CD14-positive monocyte (primary cell): ENCODE data around the gene THBS2. TPM values are rescaled to one million over a fixed set of nuclear protein-coding genes. Genes with fewer than 3 reads are reported as not detected.

Experiments
- DNase-seq, 3 donors: peaks; one replicate each; pipeline ENCODE4 v3.0.0-alpha.2; 2011 to 2022
- H2AFZ ChIP-seq: 2 replicates; pipeline ENCODE4 v1.6.0; 2012; ENCODE audit warnings: mild to moderate bottlenecking, low read depth, low read length, inconsistent platforms; ENCODE audit not compliant: insufficient read depth, poor library complexity, severe bottlenecking
- H3K27ac ChIP-seq, 2 donors: 1 replicate in 1 of 2; 2 replicates in 1 of 2; pipeline ENCODE4 v1.5.1; 2012 to 2013; ENCODE audit warnings: low read length in 2 of 2, control low read depth in 1 of 2, inconsistent platforms in 1 of 2, low read depth in 1 of 2, mild to moderate bottlenecking in 1 of 2
- H3K27me3 ChIP-seq, 2 donors: one replicate each; pipeline versions ENCODE4 v1.6.0 to v1.6.1; 2011 to 2013; ENCODE audit warnings: low read length in 2 of 2; ENCODE audit not compliant: control insufficient read depth in 2 of 2, insufficient read depth in 2 of 2
- H3K36me3 ChIP-seq, 2 donors: replicated peaks in 1 of 2; 1 replicate in 1 of 2; 2 replicates in 1 of 2; pipeline versions ENCODE4 v1.5.1 to v1.6.1; 2012 to 2013; ENCODE audit warnings: low read length in 2 of 2, control low read depth in 1 of 2, inconsistent platforms in 1 of 2, mild to moderate bottlenecking in 1 of 2; ENCODE audit not compliant: insufficient read depth in 2 of 2, control insufficient read depth in 1 of 2
- H3K4me1 ChIP-seq, 2 donors: 1 replicate in 1 of 2; 2 replicates in 1 of 2; pipeline versions ENCODE4 v1.5.1 to v1.6.1; 2012 to 2013; ENCODE audit warnings: low read length in 2 of 2, control low read depth in 1 of 2, inconsistent platforms in 1 of 2, mild to moderate bottlenecking in 1 of 2, moderate library complexity in 1 of 2; ENCODE audit not compliant: insufficient read depth in 2 of 2, control insufficient read depth in 1 of 2
- H3K4me2 ChIP-seq: replicated peaks from 2 replicates; pipeline ENCODE3; 2012; ENCODE audit warnings: low read length, moderate library complexity, mild to moderate bottlenecking; ENCODE audit not compliant: poor library complexity, severe bottlenecking; ENCODE audit errors: extremely low read depth
- H3K4me3 ChIP-seq, 3 experiments: fragments of 200-600 bp in 1 of 3; sonication (generic) in 1 of 3; replicated peaks in 1 of 3; 1 replicate in 2 of 3; 2 replicates in 1 of 3; pipeline ENCODE4 v1.5.1; 2011 to 2013; ENCODE audit warnings: low read length in 3 of 3, mild to moderate bottlenecking in 3 of 3, control low read depth in 2 of 3, low read depth in 2 of 3, inconsistent platforms in 1 of 3, moderate library complexity in 1 of 3
- H3K79me2 ChIP-seq: 2 replicates; pipeline ENCODE4 v1.6.0; 2012; ENCODE audit warnings: mild to moderate bottlenecking, control low read depth, inconsistent platforms, low read length, moderate library complexity; ENCODE audit not compliant: insufficient read depth
- H3K9ac ChIP-seq: 2 replicates; pipeline ENCODE4 v1.6.0; 2017; ENCODE audit warnings: low read length, mild to moderate bottlenecking; ENCODE audit not compliant: insufficient read depth, poor library complexity, severe bottlenecking
- H3K9me3 ChIP-seq, 2 donors: replicated peaks in 1 of 2; 1 replicate in 1 of 2; 2 replicates in 1 of 2; pipeline versions ENCODE4 v1.5.1 to v1.6.1; 2012 to 2013; ENCODE audit warnings: low read length in 2 of 2, control low read depth in 1 of 2; ENCODE audit not compliant: control insufficient read depth in 1 of 2, insufficient read depth in 1 of 2
- H4K20me1 ChIP-seq: 2 replicates; pipeline ENCODE4 v1.6.0; 2012; ENCODE audit warnings: mild to moderate bottlenecking, low read length, control low read depth, moderate library complexity; ENCODE audit not compliant: insufficient read depth
- H3K27ac Mint-ChIP-seq, 7 donors: one replicate each; pipeline ENCODE4 v1.8.0; 2020; ENCODE audit warnings: mild to moderate bottlenecking in 7 of 7, mixed read lengths in 7 of 7, moderate library complexity in 6 of 7, inconsistent platforms in 2 of 7
- H3K27me3 Mint-ChIP-seq, 3 donors: one replicate each; pipeline ENCODE4 v1.8.0; 2021 to 2022; ENCODE audit warnings: low read depth in 3 of 3, mild to moderate bottlenecking in 3 of 3, mixed read lengths in 3 of 3, moderate library complexity in 3 of 3, inconsistent platforms in 1 of 3
- H3K36me3 Mint-ChIP-seq, 2 donors: one replicate each; pipeline ENCODE4 v1.8.0; 2020; ENCODE audit warnings: mixed read lengths in 2 of 2, inconsistent platforms in 1 of 2, mild to moderate bottlenecking in 1 of 2
- H3K4me1 Mint-ChIP-seq: one replicate; pipeline ENCODE4 v1.8.0; 2020; ENCODE audit warnings: mild to moderate bottlenecking, mixed read lengths
- H3K4me3 Mint-ChIP-seq, 2 donors: one replicate each; pipeline ENCODE4 v1.8.0; 2020; ENCODE audit warnings: mild to moderate bottlenecking in 2 of 2, mixed read lengths in 2 of 2, moderate library complexity in 1 of 2
- H3K9me3 Mint-ChIP-seq, 7 donors: one replicate each; pipeline ENCODE4 v1.8.0; 2020 to 2022; ENCODE audit warnings: mixed read lengths in 7 of 7, mild to moderate bottlenecking in 6 of 7, moderate library complexity in 6 of 7, inconsistent platforms in 2 of 7
- WGBS: methylation state at CpG from one replicate; pipeline ENCODE4 v1.1.5; 2013; ENCODE audit warnings: missing lambda C conversion rate; ENCODE audit not compliant: insufficient coverage; 5-methylcytosine and 5-hydroxymethylcytosine counted together
- intact Hi-C, 2 donors: fragments of 100-400 bp; cut with micrococcal nuclease; formaldehyde crosslinking; loops; one replicate each; pipeline versions ENCODE4 v1.15.0 to v1.15.1; 2023
- polyA plus RNA-seq, 3 donors: library from polyadenylated mRNA; depleted of rRNA in 1 of 3; unstranded in 2 of 3; stranded (reverse) in 1 of 3; fragments of 300-500 nt in 2 of 3; fragments of >200 nt in 1 of 3; fragmentation: Illumina TruSeq in 2 of 3; gene quantifications; 1 replicate in 2 of 3; 2 replicates in 1 of 3; pipeline ENCODE4 v1.2.3, GENCODE V29; 2012 to 2021
- TF ChIP-seq, protein P1 (sequence below): fragments of 200-600 bp; IDR thresholded peaks from one replicate; pipeline ENCODE4 v1.8.0; 2022; ENCODE audit warnings: antibody characterized with exemption, mild to moderate bottlenecking

Gene THBS2
- polyA plus RNA-seq, 3 donors = 0.01 to 0.03 TPM; not detected in 1

DNA sequence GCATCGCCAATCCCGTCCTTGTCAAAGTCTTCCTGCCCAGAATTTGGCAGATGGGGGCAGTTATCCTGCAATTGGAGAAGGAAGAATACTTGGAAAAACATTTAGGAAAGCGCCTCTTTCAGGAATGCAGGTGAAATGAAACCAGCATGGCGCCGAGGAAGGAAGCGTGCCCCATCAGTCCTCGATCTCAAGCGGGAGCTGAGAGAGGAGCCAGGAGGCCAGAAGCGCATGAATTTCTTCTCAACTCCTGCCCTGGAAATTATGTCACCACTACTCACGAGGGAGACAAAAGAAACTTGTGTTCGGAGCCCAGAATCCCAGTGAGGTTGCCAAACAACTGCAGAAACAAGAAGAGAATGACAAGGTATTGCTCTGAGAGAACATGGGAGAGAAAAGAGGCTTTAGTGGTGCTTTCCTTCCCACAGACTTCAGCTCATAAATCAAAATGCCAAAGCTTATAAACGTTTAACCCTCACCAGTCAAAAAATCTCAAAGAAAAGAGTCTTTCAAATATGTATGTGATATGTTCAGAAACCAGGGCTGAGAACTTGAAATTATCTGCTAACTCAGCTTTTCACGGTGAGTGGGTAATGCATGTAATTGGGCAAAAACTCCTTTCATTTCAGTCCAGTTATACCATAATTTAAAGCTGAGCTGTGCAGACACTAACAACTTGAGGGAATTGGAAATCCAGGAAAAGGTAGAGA lies 23.9 kb downstream of the THBS2 start:
- 94% methylated on average over 6 of the region's 13 CpGs for WGBS
- H4K20me1 ChIP-seq = no peaks in the 10 kb centered on the region
- H3K27me3 Mint-ChIP-seq = peaks cover 0 to 2% (median 0%) of the 10 kb centered on the region in 3 donors
- H3K4me3 Mint-ChIP-seq = peak overlapping the region in 1 of 2 donors; percentile 44
- H3K4me3 ChIP-seq = no peak overlapping the region
- no peak overlapping the region for H3K27ac Mint-ChIP-seq
- H3K9ac ChIP-seq = no peak overlapping the region
- intact Hi-C loops = no loop called here
- no peaks in the 10 kb centered on the region for H3K79me2 ChIP-seq
- H3K4me2 ChIP-seq = no peak overlapping the region
- H3K4me1 ChIP-seq = no peaks in the 10 kb centered on the region
- H3K9me3 Mint-ChIP-seq = peaks cover 27 to 44% (median 30%) of the 10 kb centered on the region in 7 donors
- H3K9me3 ChIP-seq = peaks cover 32 to 51% of the 10 kb centered on the region in 2 donors
- H3K27ac ChIP-seq = no peak overlapping the region
- no peaks in the 10 kb centered on the region for H3K4me1 Mint-ChIP-seq
- H3K36me3 ChIP-seq = no peaks in the 10 kb centered on the region
- no peak for DNase-seq
- H3K36me3 Mint-ChIP-seq = no peaks in the 10 kb centered on the region
- no peaks in the 10 kb centered on the region for H3K27me3 ChIP-seq
- H2AFZ ChIP-seq = no peak overlapping the region
- TF ChIP-seq, protein P1, sequence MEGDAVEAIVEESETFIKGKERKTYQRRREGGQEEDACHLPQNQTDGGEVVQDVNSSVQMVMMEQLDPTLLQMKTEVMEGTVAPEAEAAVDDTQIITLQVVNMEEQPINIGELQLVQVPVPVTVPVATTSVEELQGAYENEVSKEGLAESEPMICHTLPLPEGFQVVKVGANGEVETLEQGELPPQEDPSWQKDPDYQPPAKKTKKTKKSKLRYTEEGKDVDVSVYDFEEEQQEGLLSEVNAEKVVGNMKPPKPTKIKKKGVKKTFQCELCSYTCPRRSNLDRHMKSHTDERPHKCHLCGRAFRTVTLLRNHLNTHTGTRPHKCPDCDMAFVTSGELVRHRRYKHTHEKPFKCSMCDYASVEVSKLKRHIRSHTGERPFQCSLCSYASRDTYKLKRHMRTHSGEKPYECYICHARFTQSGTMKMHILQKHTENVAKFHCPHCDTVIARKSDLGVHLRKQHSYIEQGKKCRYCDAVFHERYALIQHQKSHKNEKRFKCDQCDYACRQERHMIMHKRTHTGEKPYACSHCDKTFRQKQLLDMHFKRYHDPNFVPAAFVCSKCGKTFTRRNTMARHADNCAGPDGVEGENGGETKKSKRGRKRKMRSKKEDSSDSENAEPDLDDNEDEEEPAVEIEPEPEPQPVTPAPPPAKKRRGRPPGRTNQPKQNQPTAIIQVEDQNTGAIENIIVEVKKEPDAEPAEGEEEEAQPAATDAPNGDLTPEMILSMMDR = no peak

DNA sequence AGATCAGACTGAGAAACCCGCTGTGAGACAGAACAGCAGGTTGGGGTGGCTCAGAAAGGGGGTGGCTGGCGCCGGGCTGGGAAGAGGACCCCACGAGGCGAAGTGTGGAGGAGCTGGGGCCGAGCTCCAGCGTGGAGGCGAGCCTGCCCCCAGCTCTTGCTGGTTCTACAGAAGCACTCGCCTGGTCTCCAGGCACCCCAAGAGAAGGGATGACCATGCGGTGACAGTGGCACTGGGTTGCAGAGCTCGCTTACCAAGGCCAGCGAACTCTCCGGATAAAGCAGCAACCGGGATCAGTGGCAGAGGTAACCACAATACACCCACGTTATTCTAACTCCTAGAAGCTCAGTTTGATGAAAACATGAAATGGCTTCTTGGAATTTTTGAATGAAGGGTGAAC lies 26.5 kb downstream of the THBS2 start:
- Mint-ChIP-seq H3K4me1 (no peaks in the 10 kb centered on the region), H3K27ac (no peak overlapping the region), H3K36me3 (no peaks in the 10 kb centered on the region), H3K4me3 (no peak overlapping the region), H3K9me3 (peaks cover 10 to 36% (median 23%) of the 10 kb centered on the region in 7 donors), H3K27me3 (peaks cover 0 to 2% (median 1%) of the 10 kb centered on the region in 3 donors)
- H3K36me3 ChIP-seq = no peaks in the 10 kb centered on the region
- H3K27ac ChIP-seq = no peak overlapping the region
- H3K4me2 ChIP-seq = no peak overlapping the region
- H3K4me3 ChIP-seq = no peak overlapping the region
- H3K9me3 ChIP-seq = peaks cover 9 to 42% of the 10 kb centered on the region in 2 donors
- no peak overlapping the region for H3K9ac ChIP-seq
- H4K20me1 ChIP-seq = no peaks in the 10 kb centered on the region
- H2AFZ ChIP-seq = no peak overlapping the region
- no peaks in the 10 kb centered on the region for H3K4me1 ChIP-seq
- no peak for DNase-seq
- no peaks in the 10 kb centered on the region for H3K79me2 ChIP-seq
- WGBS = 94% methylated on average over 10 of the region's 15 CpGs
- intact Hi-C loops = no loop called here
- TF ChIP-seq, protein P1 = no peak
- no peaks in the 10 kb centered on the region for H3K27me3 ChIP-seq
